CD4-positive, alpha-beta T cell treated with Interleukin-4 for 4 hours (primary cell): ENCODE measurements around the gene MAGI2.

Source experiments
- DNase-seq: peaks from one replicate; pipeline ENCODE4 v3.0.0-alpha.2; 2020

MAGI2 gene

GRCh38 chr7:78099715-78100394 lies 1353.6 kb downstream of the MAGI2 start:
- no peak for DNase-seq

- no peak for DNase-seq
These were observed 1357.9 kb downstream of the MAGI2 start for GRCh38 chr7:78095549-78095948.

GRCh38 chr7:78092331-78092730 lies 1361.1 kb downstream of the MAGI2 start:
- DNase-seq: no peak

GRCh38 chr7:78090616-78091015 lies 1362.9 kb downstream of the MAGI2 start:
- no peak for DNase-seq

- DNase-seq: no peak
These were observed 1369.9 kb downstream of the MAGI2 start for GRCh38 chr7:78083476-78084120.

GRCh38 chr7:78082556-78082955 lies 1370.9 kb downstream of the MAGI2 start:
- DNase-seq: no peak

- DNase-seq: no peak
These were observed 1371.6 kb downstream of the MAGI2 start for GRCh38 chr7:78081888-78082287.

- no peak for DNase-seq
These were observed 1372.1 kb downstream of the MAGI2 start for GRCh38 chr7:78081344-78081743.

- no peak for DNase-seq
These were observed 1372.7 kb downstream of the MAGI2 start for GRCh38 chr7:78080811-78081210.

GRCh38 chr7:78080241-78080640 lies 1373.2 kb downstream of the MAGI2 start:
- DNase-seq: no peak

- no peak for DNase-seq
These were observed 1378.8 kb downstream of the MAGI2 start for GRCh38 chr7:78074713-78075112.

GRCh38 chr7:78073609-78074382 lies 1379.7 kb downstream of the MAGI2 start:
- DNase-seq: no peak

- DNase-seq: no peak
These were observed 1381.3 kb downstream of the MAGI2 start for GRCh38 chr7:78072201-78072590.

GRCh38 chr7:78071491-78072200 lies 1381.8 kb downstream of the MAGI2 start:
- no peak for DNase-seq

- no peak for DNase-seq
These were observed 1386.9 kb downstream of the MAGI2 start for GRCh38 chr7:78066599-78066998.

GRCh38 chr7:78063758-78064157 lies 1389.7 kb downstream of the MAGI2 start:
- no peak for DNase-seq

- DNase-seq: no peak
These were observed 1391.3 kb downstream of the MAGI2 start for GRCh38 chr7:78062214-78062613.

GRCh38 chr7:78057571-78057970 lies 1395.9 kb downstream of the MAGI2 start:
- no peak for DNase-seq

- no peak for DNase-seq
These were observed 1397.9 kb downstream of the MAGI2 start for GRCh38 chr7:78055599-78055998.

GRCh38 chr7:78055001-78055573 lies 1398.4 kb downstream of the MAGI2 start:
- no peak for DNase-seq

GRCh38 chr7:78052112-78052511 lies 1401.4 kb downstream of the MAGI2 start:
- no peak for DNase-seq

- DNase-seq: no peak
These were observed 1405.7 kb downstream of the MAGI2 start for GRCh38 chr7:78047800-78048199.

- DNase-seq: no peak
These were observed 1410.3 kb downstream of the MAGI2 start for GRCh38 chr7:78043159-78043558.
